Erythroblast (primary cell): Measurements from ENCODE around the gene HOXB1.

Experiments used
- GATA1 ChIP-seq: IDR thresholded peaks from 2 replicates; pipeline ENCODE4 v1.6.1; 2011; ENCODE audit warnings: low read depth, mild to moderate bottlenecking, control low read depth, low read length, moderate library complexity
- POLR2A ChIP-seq: IDR thresholded peaks from 2 replicates; pipeline ENCODE4 v1.6.1; 2011; ENCODE audit warnings: mild to moderate bottlenecking, low read length

DNA sequence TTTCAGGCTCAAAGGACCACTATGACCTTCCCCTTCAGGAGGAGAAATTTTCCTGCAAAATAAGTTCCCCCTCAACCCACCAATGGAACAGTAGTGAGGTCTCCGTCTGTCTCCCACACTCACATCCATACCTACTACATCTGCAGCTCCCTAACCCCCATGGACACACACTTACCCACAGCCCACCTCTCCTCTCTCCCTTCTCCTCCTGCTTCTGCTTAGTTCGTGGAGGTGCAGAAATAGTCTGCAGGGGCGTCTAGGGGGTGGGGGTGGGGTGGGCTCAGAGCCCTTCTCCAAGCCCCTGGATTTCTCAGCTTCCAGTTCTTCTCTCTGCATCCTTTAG, 38.4 kb upstream of the HOXB1 start:
- TF ChIP-seq POLR2A = no peak
- TF ChIP-seq GATA1 = no peak
